ENCODE results near the gene NAPSA.

The NAPSA gene

DNA sequence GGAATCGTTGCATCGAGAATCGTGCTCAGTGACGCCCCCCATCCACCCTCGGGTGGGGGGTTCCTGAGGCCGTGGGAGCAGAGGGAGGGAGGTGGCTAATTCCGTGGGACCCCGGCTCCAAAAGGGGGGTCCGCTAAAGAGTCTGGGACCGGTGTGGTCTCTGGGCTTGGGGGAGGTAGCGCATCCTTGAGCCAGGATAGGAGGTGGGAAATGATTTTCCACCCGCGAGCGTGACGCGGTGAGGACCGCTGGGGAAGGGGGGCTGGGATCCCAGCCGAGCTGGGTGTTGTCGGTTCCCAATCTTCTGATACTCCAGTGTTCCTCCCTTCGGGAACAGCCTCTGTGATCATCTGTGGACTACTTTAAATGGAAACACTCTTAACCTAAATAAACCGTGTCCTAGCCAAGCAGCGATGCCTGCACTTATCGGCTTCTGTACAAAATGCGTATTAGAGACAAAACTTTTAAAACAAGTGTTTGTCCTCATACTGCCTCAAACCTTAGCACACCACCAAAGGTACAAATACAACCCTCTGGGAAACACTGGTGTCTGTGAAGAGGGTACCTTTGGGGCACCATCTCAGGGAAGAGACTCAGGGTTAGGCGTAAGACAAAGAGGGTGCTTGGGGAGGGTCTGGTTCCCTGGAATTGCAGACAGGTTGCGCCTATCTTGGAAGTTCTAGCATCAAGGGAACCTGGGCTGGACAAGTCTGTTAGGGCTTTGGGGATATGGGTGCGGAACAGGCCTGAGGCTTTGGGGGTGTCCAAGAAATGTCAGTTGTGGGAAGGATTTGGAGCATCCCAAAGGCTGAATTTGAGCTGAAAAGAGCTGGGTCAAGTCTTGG, 52.2 kb downstream of the NAPSA start:
- TF ChIP-seq, protein P1, sequence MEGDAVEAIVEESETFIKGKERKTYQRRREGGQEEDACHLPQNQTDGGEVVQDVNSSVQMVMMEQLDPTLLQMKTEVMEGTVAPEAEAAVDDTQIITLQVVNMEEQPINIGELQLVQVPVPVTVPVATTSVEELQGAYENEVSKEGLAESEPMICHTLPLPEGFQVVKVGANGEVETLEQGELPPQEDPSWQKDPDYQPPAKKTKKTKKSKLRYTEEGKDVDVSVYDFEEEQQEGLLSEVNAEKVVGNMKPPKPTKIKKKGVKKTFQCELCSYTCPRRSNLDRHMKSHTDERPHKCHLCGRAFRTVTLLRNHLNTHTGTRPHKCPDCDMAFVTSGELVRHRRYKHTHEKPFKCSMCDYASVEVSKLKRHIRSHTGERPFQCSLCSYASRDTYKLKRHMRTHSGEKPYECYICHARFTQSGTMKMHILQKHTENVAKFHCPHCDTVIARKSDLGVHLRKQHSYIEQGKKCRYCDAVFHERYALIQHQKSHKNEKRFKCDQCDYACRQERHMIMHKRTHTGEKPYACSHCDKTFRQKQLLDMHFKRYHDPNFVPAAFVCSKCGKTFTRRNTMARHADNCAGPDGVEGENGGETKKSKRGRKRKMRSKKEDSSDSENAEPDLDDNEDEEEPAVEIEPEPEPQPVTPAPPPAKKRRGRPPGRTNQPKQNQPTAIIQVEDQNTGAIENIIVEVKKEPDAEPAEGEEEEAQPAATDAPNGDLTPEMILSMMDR (IDR thresholded peaks at IDR 0.05; ENCODE audit: control extremely low read depth, extremely low read depth, low read depth, missing control alignments): no peak
- ChIA-PET CTCF (interaction anchor here (1.1 kb wide), 1 partner anchor 8 kb away, joined by 3 read pairs; no protein-coding TSS in a partner anchor), POLR2A (no interaction called here)
- DNase-seq (ENCODE audit: extremely low spot score): no peak

DNA sequence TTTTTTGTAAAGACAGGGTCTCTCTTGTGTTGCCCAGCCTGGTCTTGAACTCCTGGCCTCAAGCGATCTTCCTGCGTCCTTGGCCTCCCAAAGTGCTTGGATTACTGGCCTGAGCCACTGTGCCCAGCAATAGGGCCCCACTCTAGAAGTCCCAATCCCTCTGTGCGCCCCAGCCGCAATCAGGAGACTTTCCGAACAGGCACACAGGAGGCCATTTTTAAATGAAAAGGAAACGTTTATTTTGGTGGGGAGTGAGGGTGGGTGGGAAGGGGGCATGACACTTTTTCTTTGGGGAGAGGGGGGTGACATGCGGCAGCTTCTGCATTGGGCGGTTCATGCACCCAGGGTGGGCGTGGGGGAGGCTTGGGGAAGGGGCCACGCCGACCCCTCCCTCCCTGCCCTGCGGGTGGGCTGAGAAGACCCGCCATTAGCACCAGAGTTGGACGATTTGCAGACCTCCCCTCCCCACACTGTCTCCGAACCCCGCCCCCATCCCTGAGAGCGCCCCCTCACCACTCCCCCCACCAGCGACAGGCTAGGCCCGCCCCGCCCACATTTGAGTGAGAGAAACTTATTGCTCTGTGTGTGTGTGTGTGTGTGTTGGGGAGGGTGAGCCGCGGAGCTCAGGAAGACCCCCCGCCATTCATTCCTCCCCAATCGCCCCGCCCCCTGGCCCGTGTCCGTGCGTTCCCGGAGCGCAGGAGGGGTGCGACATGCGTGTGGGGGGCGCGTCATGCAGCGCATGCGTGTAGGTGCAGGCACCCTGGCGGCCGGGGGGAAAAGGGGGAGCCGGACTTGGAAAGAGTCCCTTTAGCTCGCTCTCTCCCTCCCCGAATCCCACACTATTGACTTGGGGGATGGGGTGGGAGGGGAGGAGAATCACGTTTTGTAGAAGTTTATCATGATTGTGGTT, 53.5 kb downstream of the NAPSA start:
- DNase-seq (ENCODE audit: extremely low spot score): no peak
- POLR2A ChIA-PET: no interaction called here
- TF ChIP-seq, protein P1 (IDR thresholded peaks at IDR 0.05; ENCODE audit: control extremely low read depth, extremely low read depth, low read depth, missing control alignments): no peak
- CTCF ChIA-PET: no interaction called here

DNA sequence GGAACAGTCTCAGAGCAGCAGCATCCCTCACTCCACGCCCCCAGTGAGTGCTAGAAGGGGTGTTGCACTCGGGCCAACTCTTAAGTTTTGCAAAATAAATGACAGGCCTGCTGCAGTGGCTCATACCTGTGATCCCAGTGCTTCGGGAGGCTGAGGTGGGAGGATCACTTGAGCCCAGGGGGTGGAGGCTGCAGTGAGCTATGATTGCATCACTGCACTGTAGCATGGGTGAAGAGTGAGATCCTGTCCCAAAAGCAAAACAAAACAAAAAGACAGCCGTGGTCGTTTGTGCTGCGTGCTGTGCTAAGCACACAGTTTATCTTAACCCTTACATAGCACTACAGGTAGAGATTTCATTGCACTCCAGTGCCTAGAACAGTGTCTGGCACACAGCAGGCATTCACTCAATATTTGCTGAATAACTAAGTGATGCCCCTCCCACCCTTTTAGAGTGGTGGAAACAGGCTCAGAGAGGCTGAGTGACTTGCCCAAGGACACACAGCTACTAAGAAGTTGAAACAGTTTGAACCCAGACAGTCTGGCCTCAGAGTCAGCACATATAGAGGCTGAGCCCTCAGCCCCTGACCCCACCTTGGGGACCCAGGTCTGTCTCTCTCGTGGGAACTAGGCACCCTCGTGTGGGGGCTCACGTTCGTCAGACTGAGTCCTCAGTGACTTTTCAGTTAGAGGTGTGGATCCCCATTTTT, 54.5 kb downstream of the NAPSA start:
- CTCF ChIA-PET: interaction anchor here (1.4 kb wide), 1 partner anchor 18 kb away, joined by 5 read pairs; the partner anchor contains the start of gene KCNC3
- POLR2A ChIA-PET: no interaction called here
- no peak for DNase-seq (ENCODE audit: extremely low spot score)
- TF ChIP-seq, protein P1 (IDR thresholded peaks at IDR 0.05; ENCODE audit: control extremely low read depth, extremely low read depth, low read depth, missing control alignments): no peak

DNA sequence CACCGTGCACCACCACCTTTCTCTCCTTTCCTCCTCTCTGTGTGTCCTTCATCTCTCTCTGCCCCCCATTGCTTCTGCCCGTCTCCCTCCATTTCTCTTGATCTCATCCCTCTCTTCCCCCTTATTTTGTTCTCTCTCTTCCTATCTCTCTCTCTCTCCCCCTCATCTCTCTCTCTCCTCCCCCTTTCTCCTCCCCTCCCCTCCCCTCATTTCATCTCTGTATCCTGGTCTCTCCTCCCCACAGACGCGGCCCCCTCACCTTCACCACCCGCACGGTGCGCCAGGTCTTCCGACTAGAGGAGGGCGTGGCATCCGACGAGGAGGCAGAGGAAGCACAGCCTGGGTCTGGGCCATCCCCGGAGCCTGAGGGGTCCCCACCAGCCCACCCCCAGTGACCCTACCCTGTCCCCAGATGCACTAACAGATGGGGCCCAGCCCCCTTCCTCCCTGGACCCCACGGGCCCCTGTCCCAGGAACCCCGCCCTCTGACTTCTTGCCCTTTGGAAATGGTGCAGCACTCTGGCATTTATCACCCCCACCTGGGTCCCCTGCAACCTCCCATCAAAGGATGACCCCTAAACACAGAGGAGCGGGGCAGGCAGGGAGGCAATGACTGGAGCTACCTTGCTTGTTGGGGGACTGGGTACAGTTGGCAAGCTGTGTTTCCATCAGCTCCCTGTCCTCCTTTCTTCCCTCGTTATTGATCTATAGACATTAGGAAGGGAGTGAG, 55.9 kb downstream of the NAPSA start:
- TF ChIP-seq, protein P1 (IDR thresholded peaks at IDR 0.05; ENCODE audit: control extremely low read depth, extremely low read depth, low read depth, missing control alignments): no peak
- CTCF ChIA-PET: interaction anchor here (1.4 kb wide), 1 partner anchor 19 kb away, joined by 5 read pairs; the partner anchor contains the start of gene KCNC3
- POLR2A ChIA-PET: interaction anchor here (0.9 kb wide), 1 partner anchor 19 kb away, joined by 5 read pairs; the partner anchor contains the start of gene KCNC3
- no peak for DNase-seq (ENCODE audit: extremely low spot score)

DNA sequence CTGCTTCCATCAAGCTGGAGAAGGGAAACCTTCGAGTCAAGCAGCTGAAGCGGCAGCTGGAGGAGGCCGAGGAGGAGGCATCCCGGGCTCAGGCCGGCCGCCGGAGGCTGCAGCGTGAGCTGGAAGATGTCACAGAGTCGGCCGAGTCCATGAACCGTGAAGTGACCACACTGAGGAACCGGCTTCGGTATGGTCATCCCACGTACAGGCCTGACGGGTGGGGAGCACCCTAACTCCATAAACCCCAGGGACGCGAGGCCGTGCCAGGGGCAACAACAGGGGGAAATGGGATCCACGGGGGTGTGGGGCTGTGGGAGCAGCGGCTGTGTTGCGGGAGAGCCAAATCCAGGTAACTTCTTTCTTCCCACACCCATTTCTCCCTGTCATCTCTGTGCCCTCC, 56.4 kb downstream of the NAPSA start:
- ChIA-PET POLR2A (no interaction called here), CTCF (no interaction called here)
- no peak for DNase-seq (ENCODE audit: extremely low spot score)
- TF ChIP-seq, protein P1 (IDR thresholded peaks at IDR 0.05; ENCODE audit: control extremely low read depth, extremely low read depth, low read depth, missing control alignments): no peak
